ENCODE measurements around the gene NAB2. TPM values are rescaled to one million over a fixed set of nuclear protein-coding genes. Genes with fewer than 3 reads are reported as not detected.

NAB2 gene
- total RNA-seq, 1 donor from 2014 or later = 34.4 TPM

DNA sequence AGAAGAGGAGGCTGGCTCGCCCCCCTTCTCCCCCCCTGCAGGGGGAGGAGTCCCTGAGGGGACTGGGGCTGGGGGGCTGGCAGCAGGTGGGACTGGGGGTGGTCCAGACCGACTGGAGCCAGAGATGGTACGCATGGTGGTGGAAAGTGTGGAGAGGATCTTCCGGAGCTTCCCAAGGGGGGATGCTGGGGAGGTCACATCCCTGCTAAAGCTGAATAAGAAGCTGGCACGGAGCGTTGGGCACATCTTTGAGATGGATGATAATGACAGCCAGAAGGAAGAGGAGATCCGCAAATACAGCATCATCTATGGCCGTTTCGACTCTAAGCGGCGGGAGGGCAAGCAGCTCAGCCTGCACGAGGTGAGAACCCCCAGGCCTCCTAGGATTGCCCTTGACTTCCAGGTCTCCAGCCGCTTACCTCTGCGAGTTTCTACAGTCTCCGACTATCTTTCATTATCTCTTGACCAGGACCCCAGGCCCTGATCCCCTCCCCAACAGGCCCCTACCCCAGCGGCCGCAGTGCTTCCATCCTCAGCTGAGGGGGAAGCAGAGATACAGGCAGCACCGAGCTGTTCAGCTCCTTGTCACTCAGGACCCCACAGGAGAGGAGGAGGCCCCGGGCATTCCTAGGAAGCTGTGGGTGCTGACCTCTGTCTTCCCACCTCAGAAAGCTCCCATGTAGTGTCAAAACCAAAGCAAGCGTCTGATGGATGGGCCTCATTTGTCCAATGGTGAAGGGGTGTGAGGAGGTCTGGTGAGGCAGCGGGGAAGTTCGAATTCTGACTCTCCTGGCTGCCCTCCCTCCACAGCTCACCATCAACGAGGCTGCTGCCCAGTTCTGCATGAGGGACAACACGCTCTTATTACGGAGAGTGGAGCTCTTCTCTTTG is 3.0 kb downstream of the NAB2 start:
- intact Hi-C loops (cut with DNase I) = no loop called here
- Histone ChIP-seq H3K4me3 (peak overlapping the region; percentile 81 to 89), H3K9me3 (no peaks in the 10 kb centered on the region), H3K36me3 (peaks cover 0 to 49% of the 10 kb centered on the region in 2 donors), H3K27ac (peak overlapping the region; percentile 100), H3K27me3 (no peaks in the 10 kb centered on the region), H3K4me1 (peaks cover 67% of the 10 kb centered on the region)
- no peak for TF ChIP-seq POLR2A (IDR thresholded peaks at IDR 0.05)
- no peak for TF ChIP-seq POLR2AphosphoS5 (IDR thresholded peaks at IDR 0.05; ENCODE audit: insufficient read depth in 1 of 2, low read depth in 1 of 2)
- TF ChIP-seq, protein P1, sequence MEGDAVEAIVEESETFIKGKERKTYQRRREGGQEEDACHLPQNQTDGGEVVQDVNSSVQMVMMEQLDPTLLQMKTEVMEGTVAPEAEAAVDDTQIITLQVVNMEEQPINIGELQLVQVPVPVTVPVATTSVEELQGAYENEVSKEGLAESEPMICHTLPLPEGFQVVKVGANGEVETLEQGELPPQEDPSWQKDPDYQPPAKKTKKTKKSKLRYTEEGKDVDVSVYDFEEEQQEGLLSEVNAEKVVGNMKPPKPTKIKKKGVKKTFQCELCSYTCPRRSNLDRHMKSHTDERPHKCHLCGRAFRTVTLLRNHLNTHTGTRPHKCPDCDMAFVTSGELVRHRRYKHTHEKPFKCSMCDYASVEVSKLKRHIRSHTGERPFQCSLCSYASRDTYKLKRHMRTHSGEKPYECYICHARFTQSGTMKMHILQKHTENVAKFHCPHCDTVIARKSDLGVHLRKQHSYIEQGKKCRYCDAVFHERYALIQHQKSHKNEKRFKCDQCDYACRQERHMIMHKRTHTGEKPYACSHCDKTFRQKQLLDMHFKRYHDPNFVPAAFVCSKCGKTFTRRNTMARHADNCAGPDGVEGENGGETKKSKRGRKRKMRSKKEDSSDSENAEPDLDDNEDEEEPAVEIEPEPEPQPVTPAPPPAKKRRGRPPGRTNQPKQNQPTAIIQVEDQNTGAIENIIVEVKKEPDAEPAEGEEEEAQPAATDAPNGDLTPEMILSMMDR (IDR thresholded peaks at IDR 0.05) = no peak
- no peak for DNase-seq (ENCODE audit: extremely low spot score in 2 of 2)

DNA sequence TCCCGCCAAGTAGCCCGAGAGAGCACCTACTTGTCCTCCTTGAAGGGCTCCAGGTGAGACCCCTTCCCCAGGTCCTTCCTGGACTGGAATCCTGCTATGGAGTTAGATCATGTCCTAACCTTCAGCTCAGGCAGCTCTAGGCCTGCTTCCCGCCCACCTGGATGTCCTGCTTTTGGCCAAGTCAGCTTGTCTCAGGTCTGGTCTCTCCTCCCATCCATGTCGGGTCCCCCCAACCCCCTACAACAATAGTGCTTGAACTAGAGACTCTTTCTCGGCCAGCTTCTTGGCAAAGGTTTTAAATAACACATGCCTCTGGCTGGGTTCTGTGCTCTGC is 3.6 kb downstream of the NAB2 start:
- Histone ChIP-seq H3K4me3 (no peak overlapping the region), H3K9me3 (no peaks in the 10 kb centered on the region), H3K27me3 (no peaks in the 10 kb centered on the region), H3K27ac (peak overlapping the region; percentile 100), H3K4me1 (peaks cover 74% of the 10 kb centered on the region), H3K36me3 (peaks cover 0 to 53% of the 10 kb centered on the region in 2 donors)
- TF ChIP-seq POLR2A (IDR thresholded peaks at IDR 0.05) (no peak), POLR2AphosphoS5 (IDR thresholded peaks at IDR 0.05; ENCODE audit: insufficient read depth in 1 of 2, low read depth in 1 of 2) (no peak)
- TF ChIP-seq, protein P1 (IDR thresholded peaks at IDR 0.05) = no peak
- DNase-seq (ENCODE audit: extremely low spot score in 2 of 2) = no peak
- intact Hi-C loops (cut with DNase I) = no loop called here

DNA sequence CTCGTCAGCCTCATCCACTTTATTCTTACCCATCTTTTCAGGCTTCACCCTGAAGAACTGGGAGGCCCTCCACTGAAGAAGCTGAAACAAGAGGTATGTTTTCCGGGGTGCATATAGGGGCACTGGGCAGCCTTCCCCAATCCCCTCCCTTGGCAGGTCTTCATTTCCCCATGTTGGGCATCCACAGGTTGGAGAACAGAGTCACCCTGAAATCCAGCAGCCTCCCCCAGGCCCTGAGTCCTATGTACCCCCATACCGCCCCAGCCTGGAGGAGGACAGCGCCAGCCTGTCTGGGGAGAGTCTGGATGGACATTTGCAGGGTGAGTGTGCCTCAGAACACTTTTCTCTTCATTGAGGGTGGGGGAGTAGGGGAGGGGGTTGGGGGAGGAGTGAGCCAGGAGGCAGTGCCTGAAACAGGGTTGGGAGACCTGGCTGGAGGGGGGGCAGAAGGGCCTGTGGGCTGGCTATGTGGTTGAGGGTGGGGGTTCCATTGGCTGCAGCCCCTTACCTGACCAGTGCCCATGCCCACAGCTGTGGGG is 4.0 kb downstream of the NAB2 start:
- H3K4me1 ChIP-seq = peaks cover 74% of the 10 kb centered on the region
- TF ChIP-seq POLR2AphosphoS5 (IDR thresholded peaks at IDR 0.05; ENCODE audit: insufficient read depth in 1 of 2, low read depth in 1 of 2) = no peak
- TF ChIP-seq POLR2A (IDR thresholded peaks at IDR 0.05) = no peak
- TF ChIP-seq, protein P1 (IDR thresholded peaks at IDR 0.05) = no peak
- intact Hi-C loops (cut with DNase I) = no loop called here
- DNase-seq (ENCODE audit: extremely low spot score in 2 of 2) = no peak
- peak overlapping the region; percentile 100 for H3K27ac ChIP-seq
- peak overlapping the region in 1 of 2 donors; percentile 25 for H3K4me3 ChIP-seq
- no peaks in the 10 kb centered on the region for H3K27me3 ChIP-seq
- H3K36me3 ChIP-seq = peaks cover 0 to 53% of the 10 kb centered on the region in 2 donors
- H3K9me3 ChIP-seq = no peaks in the 10 kb centered on the region

DNA sequence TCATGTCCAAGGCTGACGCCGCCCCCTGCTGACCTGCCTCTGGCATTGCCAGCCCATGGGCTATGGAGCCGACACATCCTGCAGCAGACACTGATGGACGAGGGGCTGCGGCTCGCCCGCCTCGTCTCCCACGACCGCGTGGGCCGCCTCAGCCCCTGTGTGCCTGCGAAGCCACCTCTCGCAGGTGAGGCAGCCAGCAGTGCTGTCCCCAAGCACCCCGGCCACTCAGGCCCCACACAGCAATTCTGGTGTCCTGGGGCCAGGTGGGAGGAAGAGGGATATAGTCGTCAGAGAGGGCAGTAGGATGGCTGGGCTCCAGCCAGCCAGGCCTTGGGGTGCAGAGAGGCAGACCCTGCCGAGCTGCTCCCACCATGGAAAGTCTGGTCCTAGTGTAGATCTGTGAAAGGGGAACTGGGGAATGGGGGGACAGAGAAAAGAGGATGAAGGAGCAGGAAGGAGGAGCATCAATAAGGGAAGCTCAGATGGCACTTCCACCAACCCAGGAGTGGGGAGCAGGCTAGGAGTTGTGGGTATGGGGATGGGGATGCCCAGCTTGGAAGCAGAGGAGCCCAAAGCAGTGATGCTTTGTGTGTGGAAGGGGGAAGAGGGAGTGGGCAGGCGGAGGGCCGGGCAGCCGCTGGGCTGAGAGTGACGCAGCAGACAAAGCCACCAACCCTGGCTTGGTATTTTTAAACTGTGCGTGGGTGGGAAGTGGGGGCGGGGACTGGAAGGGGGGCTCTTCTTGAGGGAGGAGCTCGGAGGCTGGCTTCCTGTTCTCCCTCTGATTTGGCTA is 4.7 kb downstream of the NAB2 start:
- H3K27ac ChIP-seq = peak overlapping the region; percentile 100
- H3K4me1 ChIP-seq = peaks cover 74% of the 10 kb centered on the region
- peak in 1 of 2 donors; percentile 95 for DNase-seq (ENCODE audit: extremely low spot score in 2 of 2)
- TF ChIP-seq POLR2A (IDR thresholded peaks at IDR 0.05) (no peak), POLR2AphosphoS5 (IDR thresholded peaks at IDR 0.05; ENCODE audit: insufficient read depth in 1 of 2, low read depth in 1 of 2) (peak in 1 of 2 donors; percentile 28)
- TF ChIP-seq, protein P1 (IDR thresholded peaks at IDR 0.05) = no peak
- peak overlapping the region in 1 of 2 donors; percentile 25 for H3K4me3 ChIP-seq
- H3K9me3 ChIP-seq = no peaks in the 10 kb centered on the region
- no peaks in the 10 kb centered on the region for H3K27me3 ChIP-seq
- intact Hi-C loops (cut with DNase I) = no loop called here
- peaks cover 0 to 58% of the 10 kb centered on the region in 2 donors for H3K36me3 ChIP-seq

Data from vagina (tissue), 2 donors.